ENCODE results near the gene DNAAF5.

DNA sequence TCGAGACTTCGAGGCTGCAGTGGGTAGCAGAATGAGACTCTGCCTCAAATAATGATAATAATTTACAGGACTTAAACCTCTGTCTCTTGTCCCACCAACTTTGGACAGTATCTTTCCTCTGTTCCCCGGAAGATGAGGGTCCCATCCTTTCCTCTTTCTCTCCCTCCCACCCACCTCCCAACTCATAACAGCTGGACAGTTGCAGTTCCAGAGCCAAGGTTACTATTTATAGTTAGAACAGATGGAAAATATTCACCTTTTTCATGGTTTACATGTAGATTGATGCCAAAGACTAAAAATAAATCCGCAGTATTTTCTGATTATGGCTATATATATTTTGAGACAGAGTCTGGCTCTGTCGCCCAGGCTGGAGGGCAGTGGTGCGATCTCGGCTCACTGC lies 74.2 kb downstream of the DNAAF5 start:
- TF ChIP-seq HCFC1 (IDR thresholded peaks at IDR 0.05; ENCODE audit: low read depth, low read length) (no peak), ARID3A (IDR thresholded peaks at IDR 0.05; ENCODE audit: borderline replicate concordance, low read depth, low read length) (no peak), KAT7 (CRISPR knock-in tag; IDR thresholded peaks at IDR 0.05; ENCODE audit: borderline replicate concordance) (no peak), ARHGAP35 (IDR thresholded peaks at IDR 0.05; ENCODE audit: partially characterized antibody) (no peak)
- TF ChIP-seq, protein P1, sequence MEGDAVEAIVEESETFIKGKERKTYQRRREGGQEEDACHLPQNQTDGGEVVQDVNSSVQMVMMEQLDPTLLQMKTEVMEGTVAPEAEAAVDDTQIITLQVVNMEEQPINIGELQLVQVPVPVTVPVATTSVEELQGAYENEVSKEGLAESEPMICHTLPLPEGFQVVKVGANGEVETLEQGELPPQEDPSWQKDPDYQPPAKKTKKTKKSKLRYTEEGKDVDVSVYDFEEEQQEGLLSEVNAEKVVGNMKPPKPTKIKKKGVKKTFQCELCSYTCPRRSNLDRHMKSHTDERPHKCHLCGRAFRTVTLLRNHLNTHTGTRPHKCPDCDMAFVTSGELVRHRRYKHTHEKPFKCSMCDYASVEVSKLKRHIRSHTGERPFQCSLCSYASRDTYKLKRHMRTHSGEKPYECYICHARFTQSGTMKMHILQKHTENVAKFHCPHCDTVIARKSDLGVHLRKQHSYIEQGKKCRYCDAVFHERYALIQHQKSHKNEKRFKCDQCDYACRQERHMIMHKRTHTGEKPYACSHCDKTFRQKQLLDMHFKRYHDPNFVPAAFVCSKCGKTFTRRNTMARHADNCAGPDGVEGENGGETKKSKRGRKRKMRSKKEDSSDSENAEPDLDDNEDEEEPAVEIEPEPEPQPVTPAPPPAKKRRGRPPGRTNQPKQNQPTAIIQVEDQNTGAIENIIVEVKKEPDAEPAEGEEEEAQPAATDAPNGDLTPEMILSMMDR (IDR thresholded peaks at IDR 0.05 in 2 of 3, conservative IDR thresholded peaks at IDR 0.05 in 1 of 3; ENCODE audit: insufficient read depth in 2 of 3, low read depth in 1 of 3, low read length in 3 of 3) = no peak

Measured in K562 (cell line).